ENCODE measurements around the gene LAIR1.

- peak; percentile 63 to 71 (median 68) for TF ChIP-seq CTCF (IDR thresholded peaks at IDR 0.05)
- no peak for TF ChIP-seq POLR2AphosphoS5 (IDR thresholded peaks at IDR 0.05)
- no peak for TF ChIP-seq POLR2A (IDR thresholded peaks at IDR 0.05)
- no peak for TF ChIP-seq EP300 (IDR thresholded peaks at IDR 0.05)
These were observed 26.3 kb upstream of the LAIR1 start for GRCh38 chr19:54390942-54391577.

All from upper lobe of left lung (tissue), 4 donors.